GM18867 (cell line): ENCODE measurements around the gene PCDHGC5.

Experiments used
- ATAC-seq: cut with Tn5 transposase; IDR thresholded peaks from one replicate; pipeline ENCODE4 v1.9.1; 2021; ENCODE audit warnings: mild to moderate bottlenecking, moderate library complexity; ENCODE audit not compliant: unreplicated experiment

The PCDHGC5 gene

GRCh38 chr5:141490771-141491170, 1.9 kb downstream of the PCDHGC5 start:
- ATAC-seq = no peak

DNA sequence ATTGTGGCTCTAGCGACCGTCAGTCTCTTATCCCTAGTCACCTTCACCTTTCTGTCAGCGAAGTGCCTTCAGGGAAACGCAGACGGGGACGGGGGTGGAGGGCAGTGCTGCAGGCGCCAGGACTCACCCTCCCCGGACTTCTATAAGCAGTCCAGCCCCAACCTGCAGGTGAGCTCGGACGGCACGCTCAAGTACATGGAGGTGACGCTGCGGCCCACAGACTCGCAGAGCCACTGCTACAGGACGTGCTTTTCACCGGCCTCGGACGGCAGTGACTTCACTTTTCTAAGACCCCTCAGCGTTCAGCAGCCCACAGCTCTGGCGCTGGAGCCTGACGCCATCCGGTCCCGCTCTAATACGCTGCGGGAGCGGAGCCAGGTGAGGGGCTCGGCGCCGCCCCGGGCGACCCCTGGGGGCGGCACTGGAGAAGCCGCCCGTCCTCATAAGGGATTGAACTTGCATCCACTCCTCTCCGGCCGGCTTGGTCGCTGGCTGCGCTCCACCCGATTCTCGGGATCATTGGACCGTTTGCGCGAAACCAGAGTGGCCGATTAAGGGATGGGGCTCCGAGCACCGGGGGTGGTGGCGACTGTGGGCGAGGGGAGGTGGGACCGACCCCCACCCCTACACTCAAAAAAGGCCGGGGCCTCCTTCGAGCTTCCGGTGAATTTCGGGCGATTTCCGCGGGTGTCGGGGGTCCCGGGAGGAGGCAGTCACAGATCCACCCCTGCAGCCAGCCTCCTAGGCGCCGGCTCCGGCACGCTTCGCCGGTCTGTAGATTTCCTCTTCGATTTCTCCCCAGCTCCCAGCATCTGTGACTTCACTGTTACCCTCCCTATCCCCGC, 2.7 kb downstream of the PCDHGC5 start:
- ATAC-seq = no peak

GRCh38 chr5:141492168-141492885, 3.4 kb downstream of the PCDHGC5 start:
- no peak for ATAC-seq

DNA sequence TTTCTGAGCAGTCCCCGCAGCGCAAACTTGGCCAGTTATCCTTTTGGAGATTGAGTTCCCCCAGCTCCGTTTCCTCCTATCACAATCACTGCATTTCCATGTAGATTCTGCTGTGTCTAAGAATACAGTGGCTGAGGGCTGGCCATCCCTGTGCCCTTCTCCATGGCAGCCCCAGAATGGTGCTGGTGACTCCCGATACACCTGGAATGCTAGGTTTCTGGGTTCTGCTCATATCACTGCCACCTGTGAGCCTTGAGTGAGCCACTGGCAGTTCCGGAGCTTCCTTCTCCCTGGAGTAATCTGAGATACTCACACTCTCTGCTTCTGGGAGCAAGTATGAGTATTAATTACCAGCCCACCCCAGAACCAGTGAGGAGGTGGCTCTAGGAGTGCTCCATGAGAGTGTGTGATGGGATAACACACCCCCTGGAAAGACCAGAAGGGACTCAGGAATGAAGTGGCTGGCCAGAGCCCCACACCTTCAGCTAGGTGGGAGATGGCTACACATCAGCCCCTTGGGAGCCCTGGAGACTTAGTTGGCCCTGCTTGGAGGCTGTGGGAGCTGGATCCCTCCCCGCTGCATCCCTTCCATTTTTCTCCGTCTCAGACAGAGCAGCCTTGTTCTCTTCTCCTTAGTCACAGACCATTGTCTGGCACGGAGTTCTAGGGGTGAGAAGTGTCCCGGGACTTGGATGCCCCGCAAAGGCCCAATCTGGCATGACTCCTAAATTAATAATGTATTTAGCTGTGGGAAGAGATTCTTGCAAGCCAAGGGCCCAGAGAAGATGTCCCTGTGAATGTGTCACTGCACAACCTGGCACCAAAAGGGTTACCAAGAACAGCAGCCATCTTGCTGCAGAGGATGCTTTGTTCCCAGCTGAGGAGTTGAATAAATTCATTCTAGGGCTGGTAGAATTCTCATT, 4.9 kb downstream of the PCDHGC5 start:
- ATAC-seq = no peak

DNA sequence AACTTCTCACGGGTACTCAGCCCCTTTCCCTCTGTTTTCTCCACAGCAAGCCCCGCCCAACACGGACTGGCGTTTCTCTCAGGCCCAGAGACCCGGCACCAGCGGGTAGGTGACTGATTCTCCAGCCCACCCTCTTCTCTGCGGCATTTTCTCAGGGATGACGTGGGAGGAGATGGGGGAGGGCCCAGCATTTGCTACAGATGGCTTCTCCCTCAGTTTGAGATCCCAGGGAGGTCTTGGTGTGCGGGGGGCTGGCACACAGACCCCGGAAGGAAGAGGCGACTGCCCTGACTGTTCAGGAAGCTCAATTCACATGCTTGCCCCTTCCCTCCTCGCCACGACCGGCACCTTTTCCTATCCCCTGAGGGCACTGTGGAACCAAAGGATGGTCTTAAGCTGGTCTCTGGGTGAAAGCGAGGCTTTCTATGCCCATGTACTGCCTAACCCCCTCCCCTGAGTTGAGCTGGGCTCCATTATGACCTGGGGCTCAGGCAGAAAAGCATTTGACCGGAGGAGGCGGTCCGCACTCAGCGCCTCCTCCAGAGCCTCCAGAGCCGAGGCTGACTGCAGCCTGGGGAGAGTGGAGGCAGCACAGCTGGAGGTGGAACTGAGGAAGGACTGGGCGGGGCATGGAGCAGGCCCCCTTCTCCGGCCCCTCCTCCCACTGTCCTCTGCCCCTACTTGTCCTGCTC, 6.0 kb downstream of the PCDHGC5 start:
- no peak for ATAC-seq

- ATAC-seq = no peak
Observed at GRCh38 chr5:141495453-141495811, 6.6 kb downstream of the PCDHGC5 start.

DNA sequence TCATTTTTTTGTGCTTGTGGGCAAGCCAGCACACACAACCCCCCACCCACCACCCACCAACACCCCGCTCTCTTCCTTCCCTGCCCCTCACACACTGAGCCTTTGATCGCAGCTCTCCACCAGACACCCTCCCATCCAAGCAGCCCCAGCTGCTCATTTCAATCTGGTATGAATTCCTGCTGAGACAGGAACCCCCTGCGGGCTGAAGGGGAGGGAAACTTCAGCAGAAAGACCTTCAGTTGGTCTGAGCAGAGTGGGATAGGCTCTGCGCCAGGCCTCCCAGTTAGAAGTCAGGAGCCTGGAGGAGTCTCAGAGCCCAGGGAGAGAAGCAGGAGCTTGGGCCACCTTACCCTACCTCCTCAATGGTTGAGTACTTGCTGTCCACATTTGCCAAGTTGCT, 7.2 kb downstream of the PCDHGC5 start:
- no peak for ATAC-seq

DNA sequence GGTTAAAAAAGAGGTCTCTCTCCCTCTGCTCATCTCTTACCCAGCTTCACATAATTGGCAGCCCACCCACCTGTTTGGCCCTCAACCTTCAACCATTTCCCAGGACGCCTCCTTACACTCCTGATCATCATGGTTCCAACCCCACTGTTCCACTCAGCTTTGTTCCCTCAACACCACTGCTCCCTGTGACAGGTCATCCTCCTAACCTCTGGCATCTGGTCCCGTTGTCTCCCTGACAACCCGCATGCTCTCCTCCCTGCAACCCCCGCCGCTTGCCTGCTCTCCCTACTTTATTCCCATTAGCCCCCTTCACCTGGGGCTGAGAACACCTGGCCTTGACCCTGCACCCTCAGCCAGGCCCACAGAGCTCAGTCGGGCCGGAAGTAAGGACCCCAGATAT, 12.9 kb downstream of the PCDHGC5 start:
- no peak for ATAC-seq

GRCh38 chr5:141503681-141504080, 14.8 kb downstream of the PCDHGC5 start:
- ATAC-seq = no peak

GRCh38 chr5:141504216-141504615, 15.3 kb downstream of the PCDHGC5 start:
- ATAC-seq = no peak

- ATAC-seq = no peak
Observed at GRCh38 chr5:141506381-141507155, 17.7 kb downstream of the PCDHGC5 start.

DNA sequence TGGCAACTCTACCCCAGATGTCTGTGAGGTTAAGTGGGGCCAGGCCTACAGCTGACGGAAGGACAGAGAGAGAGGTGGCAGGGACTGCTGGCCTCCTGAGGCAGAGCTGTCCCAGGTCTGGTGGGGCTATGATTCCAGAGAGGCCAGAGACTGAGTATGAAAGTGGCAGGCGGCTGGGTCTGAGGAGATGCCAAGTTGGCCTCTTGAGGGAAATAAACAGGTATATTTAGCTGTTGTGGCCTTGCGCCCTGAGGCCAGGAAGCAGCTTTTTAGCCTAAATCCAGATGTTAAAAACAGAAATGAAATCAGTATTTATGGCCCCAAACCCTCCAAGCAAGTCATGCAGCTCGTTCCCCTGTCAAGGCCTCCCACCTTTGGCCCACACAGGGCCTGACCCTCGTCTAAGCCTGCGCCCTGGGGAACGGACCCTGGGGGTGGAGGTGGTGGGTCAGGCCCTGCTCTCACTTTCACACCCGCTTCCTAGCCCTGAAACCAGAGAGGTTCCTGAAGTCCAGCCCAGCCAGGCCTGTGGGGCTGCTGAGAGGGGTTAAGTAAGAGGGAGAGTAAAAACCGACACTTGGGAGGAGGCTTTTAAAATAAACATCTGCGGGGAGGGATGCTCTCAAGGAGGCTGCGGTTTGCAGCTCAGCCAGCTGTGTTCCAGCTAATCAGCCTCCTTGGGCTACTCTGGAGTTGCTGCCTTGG, 18.7 kb downstream of the PCDHGC5 start:
- ATAC-seq = peak; percentile 43

GRCh38 chr5:141508440-141508797, 19.5 kb downstream of the PCDHGC5 start:
- ATAC-seq = no peak

DNA sequence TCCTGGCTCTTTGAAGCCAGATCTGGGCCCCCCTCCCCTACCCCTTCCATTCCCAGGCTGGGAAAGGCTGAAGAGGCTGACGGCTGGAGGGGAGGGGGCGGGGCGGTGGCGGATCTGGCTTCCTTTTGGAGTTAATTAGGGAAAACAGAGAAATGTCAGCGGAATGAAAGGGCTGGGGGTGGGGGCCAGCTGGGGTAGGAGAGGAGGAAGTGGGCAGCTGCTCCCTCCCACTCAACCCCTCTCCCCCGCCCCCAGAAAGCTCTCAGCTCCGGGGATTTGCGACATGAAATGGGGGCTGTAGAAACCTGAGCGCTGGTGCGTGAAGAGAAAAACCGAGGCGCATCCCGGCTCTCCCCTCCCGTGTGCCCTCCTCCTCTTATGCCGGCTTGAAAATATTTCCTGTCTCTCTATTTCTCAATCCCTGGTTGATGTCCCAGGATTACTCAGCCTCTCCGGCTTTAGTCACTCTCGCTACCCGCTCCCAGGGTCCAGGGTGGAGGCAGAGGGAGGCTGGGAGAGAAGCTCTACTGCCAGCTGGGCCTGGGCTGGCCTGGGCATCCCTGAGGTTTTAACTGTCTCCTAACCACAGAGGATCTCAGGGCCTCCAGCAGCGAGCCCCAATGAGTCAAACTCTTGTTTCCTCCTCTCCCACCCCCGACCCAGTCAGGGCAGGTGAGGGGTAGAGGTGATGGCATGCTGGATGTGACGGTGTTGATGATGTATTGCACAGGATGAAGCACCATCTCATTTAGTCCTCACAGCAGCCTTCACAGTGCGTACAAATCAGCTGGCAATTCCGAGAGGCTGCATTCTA, 20.1 kb downstream of the PCDHGC5 start:
- ATAC-seq = no peak

- ATAC-seq = no peak
Observed at GRCh38 chr5:141510160-141510559, 21.3 kb downstream of the PCDHGC5 start.

- ATAC-seq = peak; percentile 24
Observed at GRCh38 chr5:141510850-141511601, 22.1 kb downstream of the PCDHGC5 start.

GRCh38 chr5:141511771-141512325, 23.0 kb downstream of the PCDHGC5 start:
- ATAC-seq = no peak
